ENCODE data around the gene PHLPP1. TPM values are rescaled to one million over a fixed set of nuclear protein-coding genes. Genes with fewer than 3 reads are reported as not detected.
"Not testable (repeated sequence)": the region's sequence is repeated elsewhere in the genome, so short reads cannot be mapped to it uniquely, and the experiment has no call there.

The PHLPP1 gene
- total and polyA plus RNA-seq, 2 donors, result 6.6 to 27.3 TPM

- WGBS, result 94% methylated on average over 2 of the region's 2 CpGs
- DNase-seq (ENCODE audit: extremely low spot score), result no peak
- no peaks in the 10 kb centered on the region for H3K4me1 ChIP-seq (ENCODE audit: insufficient read depth)
- H3K27ac ChIP-seq (ENCODE audit: low read depth), result no peak overlapping the region
- no peak overlapping the region for H3K4me3 ChIP-seq (ENCODE audit: low read depth, low read length)
- H3K36me3 ChIP-seq (ENCODE audit: insufficient read depth), result no peaks in the 10 kb centered on the region
Measured at GRCh38 chr18:62807396-62807795, 92.1 kb downstream of the PHLPP1 start.

GRCh38 chr18:62808123-62808522, 92.8 kb downstream of the PHLPP1 start:
- H3K4me1 ChIP-seq (ENCODE audit: insufficient read depth), result no peaks in the 10 kb centered on the region
- H3K27ac ChIP-seq (ENCODE audit: low read depth), result no peak overlapping the region
- no peaks in the 10 kb centered on the region for H3K36me3 ChIP-seq (ENCODE audit: insufficient read depth)
- no peak overlapping the region for H3K4me3 ChIP-seq (ENCODE audit: low read depth, low read length)
- DNase-seq (ENCODE audit: extremely low spot score), result no peak
- 93% methylated on average over 1 of the region's 1 CpG for WGBS

DNA sequence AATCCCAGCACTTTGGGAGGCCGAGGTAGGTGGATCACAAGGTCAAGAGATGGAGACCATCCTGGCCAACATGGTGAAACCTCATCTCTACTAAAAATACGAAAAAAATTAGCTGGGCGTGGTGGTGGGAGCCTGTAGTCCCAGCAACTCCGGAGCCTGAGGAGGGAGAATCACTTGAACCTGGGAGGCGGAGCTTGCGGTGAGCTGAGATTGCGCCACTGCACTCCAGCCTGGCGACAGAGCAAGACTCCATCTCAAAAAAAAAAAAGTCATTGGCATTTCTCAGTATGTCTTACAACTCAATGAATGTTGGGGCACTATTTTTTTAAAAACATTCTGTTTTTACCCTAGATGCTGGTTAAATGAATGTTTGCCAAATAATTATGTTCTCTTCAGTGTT, 94.1 kb downstream of the PHLPP1 start:
- not testable (repeated sequence) for H3K4me3 ChIP-seq (ENCODE audit: low read depth, low read length); DNase-seq (ENCODE audit: extremely low spot score); H3K27ac ChIP-seq (ENCODE audit: low read depth); H3K4me1 ChIP-seq (ENCODE audit: insufficient read depth); H3K36me3 ChIP-seq (ENCODE audit: insufficient read depth)
- WGBS, result 97% methylated on average over 8 of the region's 8 CpGs

GRCh38 chr18:62809900-62810299, 94.6 kb downstream of the PHLPP1 start:
- Histone ChIP-seq H3K4me3 (ENCODE audit: low read depth, low read length) (no peak overlapping the region), H3K4me1 (ENCODE audit: insufficient read depth) (no peaks in the 10 kb centered on the region), H3K27ac (ENCODE audit: low read depth) (no peak overlapping the region), H3K36me3 (ENCODE audit: insufficient read depth) (no peaks in the 10 kb centered on the region)
- WGBS, result 76% methylated on average over 1 of the region's 1 CpG
- no peak for DNase-seq (ENCODE audit: extremely low spot score)

DNA sequence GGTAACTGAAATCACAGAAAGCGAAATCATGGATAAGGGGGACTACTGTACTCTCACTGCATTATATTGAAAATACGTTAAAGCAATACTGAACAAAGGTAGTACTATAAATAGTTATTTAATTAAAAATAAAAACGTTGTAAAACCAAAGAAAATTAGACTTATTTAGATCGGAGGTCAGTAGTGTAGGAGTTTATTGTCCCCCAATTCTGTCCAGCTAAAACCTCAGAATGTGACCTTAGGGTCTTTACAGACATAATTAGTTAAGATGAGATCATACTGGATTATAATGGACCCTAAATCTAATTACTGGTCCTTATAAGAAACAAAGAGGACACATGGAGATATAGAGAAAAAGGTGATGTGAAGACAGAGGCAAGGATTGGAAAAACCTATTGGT, 95.3 kb downstream of the PHLPP1 start:
- Histone ChIP-seq H3K36me3 (ENCODE audit: insufficient read depth) (no peaks in the 10 kb centered on the region), H3K27ac (ENCODE audit: low read depth) (no peak overlapping the region), H3K4me3 (ENCODE audit: low read depth, low read length) (no peak overlapping the region), H3K4me1 (ENCODE audit: insufficient read depth) (no peaks in the 10 kb centered on the region)
- WGBS, result 88% methylated on average over 4 of the region's 4 CpGs
- no peak for DNase-seq (ENCODE audit: extremely low spot score)

DNA sequence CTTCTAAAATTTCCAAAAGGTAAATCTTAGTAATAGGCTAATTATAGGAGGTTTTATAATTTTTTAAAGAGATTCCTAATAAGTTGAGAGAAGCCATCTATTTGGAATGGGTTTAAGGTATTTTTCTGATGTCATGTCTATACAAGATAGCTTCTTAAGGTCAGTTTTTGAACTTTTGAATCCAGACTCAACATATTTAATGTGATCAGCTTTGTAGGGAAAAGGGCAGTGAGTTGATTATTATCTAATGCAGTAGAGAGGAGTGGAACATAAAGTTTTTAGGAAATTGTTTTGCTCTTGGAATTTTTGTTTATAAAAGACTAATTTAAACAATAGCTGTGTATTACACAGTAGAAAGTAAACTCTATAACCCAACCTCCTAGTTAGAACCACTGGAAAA, 96.3 kb downstream of the PHLPP1 start:
- no peaks in the 10 kb centered on the region for H3K4me1 ChIP-seq (ENCODE audit: insufficient read depth)
- DNase-seq (ENCODE audit: extremely low spot score), result no peak

GRCh38 chr18:62812242-62812641, 96.9 kb downstream of the PHLPP1 start:
- Histone ChIP-seq H3K36me3 (ENCODE audit: insufficient read depth) (no peaks in the 10 kb centered on the region), H3K4me3 (ENCODE audit: low read depth, low read length) (no peak overlapping the region), H3K27ac (ENCODE audit: low read depth) (no peak overlapping the region), H3K4me1 (ENCODE audit: insufficient read depth) (no peaks in the 10 kb centered on the region)
- DNase-seq (ENCODE audit: extremely low spot score), result no peak
- WGBS, result 78% methylated on average over 3 of the region's 3 CpGs

More for the DNA sequence above, 96.3 kb downstream of the PHLPP1 start:
- Histone ChIP-seq H3K27ac (ENCODE audit: low read depth) (no peak overlapping the region), H3K4me3 (ENCODE audit: low read depth, low read length) (no peak overlapping the region), H3K36me3 (ENCODE audit: insufficient read depth) (no peaks in the 10 kb centered on the region)

DNA sequence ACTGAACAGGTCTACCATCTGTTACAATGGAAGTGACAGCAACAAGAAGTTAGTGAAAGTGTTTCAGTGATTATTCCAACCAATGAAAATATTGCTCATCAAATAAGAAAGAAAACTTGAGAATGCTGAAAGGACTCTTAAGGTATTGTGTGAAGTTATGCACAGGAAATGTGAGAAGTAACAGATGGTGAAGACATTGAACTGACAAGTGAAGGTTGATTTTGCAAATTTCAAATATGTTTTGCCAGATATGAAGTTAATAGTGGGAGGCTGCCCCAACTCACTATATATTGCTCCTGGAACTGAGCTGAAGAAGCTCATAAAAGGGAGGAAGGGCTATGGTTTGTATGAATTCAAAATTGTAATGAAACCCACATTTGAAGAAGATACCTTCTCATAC, 97.5 kb downstream of the PHLPP1 start:
- no peak overlapping the region for H3K4me3 ChIP-seq (ENCODE audit: low read depth, low read length)
- H3K27ac ChIP-seq (ENCODE audit: low read depth), result no peak overlapping the region
- no peaks in the 10 kb centered on the region for H3K4me1 ChIP-seq (ENCODE audit: insufficient read depth)

DNA sequence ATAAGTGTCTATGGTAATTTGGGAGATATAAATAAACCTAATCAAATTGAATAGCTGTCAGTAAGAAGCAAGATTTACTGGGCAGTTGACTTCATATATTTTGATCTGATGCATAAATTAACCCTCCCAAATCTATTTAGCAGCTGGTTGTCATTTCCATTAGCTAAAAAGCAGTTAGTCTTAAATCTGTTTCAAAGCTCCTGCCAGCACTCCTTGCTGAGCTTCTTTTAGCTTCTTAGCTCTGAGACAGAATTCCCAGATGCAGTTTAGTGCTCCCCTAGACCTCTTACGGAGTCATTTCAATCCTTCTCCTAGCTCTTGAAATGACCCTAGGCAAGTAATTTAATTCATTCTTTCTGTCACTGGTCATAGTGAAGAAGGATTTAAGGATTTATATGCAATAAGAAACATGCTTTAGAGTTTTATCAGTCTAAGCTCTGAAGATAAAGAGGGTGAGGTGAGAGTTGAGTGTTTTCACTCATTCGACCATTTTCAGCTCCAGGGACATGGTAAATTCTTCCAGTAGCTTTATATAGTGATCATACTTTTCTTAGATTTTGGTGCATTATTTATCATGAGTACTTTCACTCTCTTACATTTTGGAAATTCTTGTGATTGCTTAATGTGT, 98.9 kb downstream of the PHLPP1 start:
- Histone ChIP-seq H3K4me1 (ENCODE audit: insufficient read depth) (no peaks in the 10 kb centered on the region), H3K36me3 (ENCODE audit: insufficient read depth) (no peaks in the 10 kb centered on the region), H3K4me3 (ENCODE audit: low read depth, low read length) (no peak overlapping the region), H3K27ac (ENCODE audit: low read depth) (no peak overlapping the region)
- WGBS, result 41% methylated on average over 2 of the region's 2 CpGs
- no peak for DNase-seq (ENCODE audit: extremely low spot score)

More for the DNA sequence above, 97.5 kb downstream of the PHLPP1 start:
- no peaks in the 10 kb centered on the region for H3K36me3 ChIP-seq (ENCODE audit: insufficient read depth)
- no peak for DNase-seq (ENCODE audit: extremely low spot score)

GRCh38 chr18:62825382-62825781, 110.0 kb downstream of the PHLPP1 start:
- H3K4me1 ChIP-seq (ENCODE audit: insufficient read depth), result no peaks in the 10 kb centered on the region
- WGBS, result 99% methylated on average over 1 of the region's 1 CpG
- no peak for DNase-seq (ENCODE audit: extremely low spot score)
- H3K4me3 ChIP-seq (ENCODE audit: low read depth, low read length), result no peak overlapping the region
- no peak overlapping the region for H3K27ac ChIP-seq (ENCODE audit: low read depth)
- H3K36me3 ChIP-seq (ENCODE audit: insufficient read depth), result no peaks in the 10 kb centered on the region

GRCh38 chr18:62827397-62827796, 112.1 kb downstream of the PHLPP1 start:
- no peak for DNase-seq (ENCODE audit: extremely low spot score)
- Histone ChIP-seq H3K36me3 (ENCODE audit: insufficient read depth) (no peaks in the 10 kb centered on the region), H3K4me3 (ENCODE audit: low read depth, low read length) (no peak overlapping the region), H3K27ac (ENCODE audit: low read depth) (no peak overlapping the region), H3K4me1 (ENCODE audit: insufficient read depth) (no peaks in the 10 kb centered on the region)

DNA sequence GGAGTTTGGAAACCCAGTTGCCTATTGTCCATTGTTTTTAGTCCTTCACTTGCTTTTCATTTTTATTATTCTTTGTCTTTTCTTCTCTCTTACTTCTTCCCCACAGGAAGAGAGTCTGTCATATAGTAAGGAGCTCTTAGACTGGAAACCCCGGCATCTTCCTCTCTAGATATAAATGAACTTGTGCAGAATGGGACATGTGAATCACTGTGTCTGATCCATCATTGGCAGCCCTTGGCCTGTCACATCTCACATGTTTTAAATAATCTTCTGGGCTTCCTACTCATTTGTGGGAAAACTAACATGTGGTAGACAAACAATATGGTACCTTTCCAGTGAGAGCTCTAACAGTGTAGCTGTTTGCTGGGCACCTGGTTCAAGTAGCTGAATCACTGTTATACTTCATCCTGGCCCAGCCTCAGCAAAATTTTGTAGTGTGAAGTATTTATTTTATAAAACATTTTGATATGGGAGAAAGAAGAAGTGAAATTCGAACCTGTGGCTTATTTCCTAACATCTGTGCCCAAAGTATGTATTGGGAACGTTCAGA, 112.8 kb downstream of the PHLPP1 start:
- 78% methylated on average over 3 of the region's 3 CpGs for WGBS

DNA sequence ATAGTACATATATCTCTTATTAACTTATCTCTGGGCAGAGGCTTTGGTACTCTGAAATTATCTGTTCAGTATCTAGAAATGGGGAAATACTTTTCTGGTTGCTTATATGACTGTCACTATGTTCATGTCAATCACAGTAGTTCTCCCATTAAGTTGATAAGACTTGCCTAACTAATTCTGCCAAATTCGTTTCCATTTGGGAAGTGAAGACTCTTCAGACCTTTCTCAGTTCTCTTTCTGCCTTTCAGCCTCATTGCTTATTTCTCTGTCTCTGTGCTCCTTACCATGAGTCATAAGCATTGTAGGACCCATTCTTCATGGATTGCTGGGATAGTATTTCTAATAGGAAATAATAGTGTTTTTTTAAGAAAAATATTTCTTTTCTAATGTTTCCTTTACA, 113.5 kb downstream of the PHLPP1 start:
- Histone ChIP-seq H3K27ac (ENCODE audit: low read depth) (no peak overlapping the region), H3K4me1 (ENCODE audit: insufficient read depth) (no peaks in the 10 kb centered on the region), H3K36me3 (ENCODE audit: insufficient read depth) (no peaks in the 10 kb centered on the region), H3K4me3 (ENCODE audit: low read depth, low read length) (no peak overlapping the region)
- DNase-seq (ENCODE audit: extremely low spot score), result no peak
- 82% methylated on average over 1 of the region's 1 CpG for WGBS

More for the DNA sequence above, 112.8 kb downstream of the PHLPP1 start:
- H3K36me3 ChIP-seq (ENCODE audit: insufficient read depth), result no peaks in the 10 kb centered on the region
- no peak for DNase-seq (ENCODE audit: extremely low spot score)
- H3K4me1 ChIP-seq (ENCODE audit: insufficient read depth), result no peaks in the 10 kb centered on the region
- H3K4me3 ChIP-seq (ENCODE audit: low read depth, low read length), result no peak overlapping the region
- no peak overlapping the region for H3K27ac ChIP-seq (ENCODE audit: low read depth)

- no peak for DNase-seq (ENCODE audit: extremely low spot score)
- Histone ChIP-seq H3K4me3 (ENCODE audit: low read depth, low read length) (no peak overlapping the region), H3K36me3 (ENCODE audit: insufficient read depth) (no peaks in the 10 kb centered on the region), H3K27ac (ENCODE audit: low read depth) (no peak overlapping the region), H3K4me1 (ENCODE audit: insufficient read depth) (no peaks in the 10 kb centered on the region)
- 91% methylated on average over 7 of the region's 7 CpGs for WGBS
Measured at GRCh38 chr18:62829936-62830335, 114.6 kb downstream of the PHLPP1 start.

GRCh38 chr18:62832282-62832681, 116.9 kb downstream of the PHLPP1 start:
- Histone ChIP-seq H3K4me1 (ENCODE audit: insufficient read depth) (no peaks in the 10 kb centered on the region), H3K4me3 (ENCODE audit: low read depth, low read length) (no peak overlapping the region), H3K27ac (ENCODE audit: low read depth) (no peak overlapping the region), H3K36me3 (ENCODE audit: insufficient read depth) (no peaks in the 10 kb centered on the region)
- DNase-seq (ENCODE audit: extremely low spot score), result no peak
- 68% methylated on average over 2 of the region's 2 CpGs for WGBS

Data from urinary bladder (tissue), 4 donors.